ENCODE data around the gene TMEM63A. TPM values are rescaled to one million over a fixed set of nuclear protein-coding genes. Genes with fewer than 3 reads are reported as not detected.

TMEM63A gene
- total RNA-seq, 1 experiment from 2014 or later, result 47.5 TPM

DNA sequence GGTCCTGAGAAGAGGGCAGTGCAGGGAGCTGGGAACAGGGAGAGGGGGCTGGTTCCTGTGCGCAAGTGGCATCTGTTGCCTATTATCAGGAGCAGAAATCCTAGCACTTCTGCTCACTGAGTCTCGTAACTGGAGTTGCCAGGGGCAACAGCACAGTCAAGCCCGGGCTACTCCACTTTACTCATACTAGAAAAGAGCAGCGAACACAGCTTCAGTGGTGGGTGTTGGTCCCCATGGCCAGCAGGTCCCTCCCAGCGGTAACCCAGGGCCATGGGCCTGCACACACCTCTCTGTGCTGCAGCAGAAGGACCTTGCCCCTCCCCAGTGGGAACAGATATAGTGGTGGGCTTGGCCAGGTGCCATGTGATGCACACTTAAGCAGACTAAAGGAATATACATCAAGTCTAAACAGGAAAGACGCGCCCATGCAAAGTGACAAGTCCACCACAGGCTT, 33.4 kb upstream of the TMEM63A start:
- Histone ChIP-seq H3K4me2 (ENCODE audit: low read length) (no peak overlapping the region), H3F3A (ENCODE audit: low read length, unreplicated experiment) (no peaks in the 10 kb centered on the region), H3K27ac (ENCODE audit: low read length) (no peak overlapping the region), H3K36me3 (ENCODE audit: low read depth, low read length) (peaks cover 11% of the 10 kb centered on the region; the same call in 1 of the 2 replicates), H3K27me3 (ENCODE audit: low read length) (no peaks in the 10 kb centered on the region), H3K4me3 (ENCODE audit: low read length) (no peak overlapping the region), H3K9ac (ENCODE audit: low read length) (no peak overlapping the region), H3K4me1 (ENCODE audit: insufficient read depth, low read length) (peaks cover 13% of the 10 kb centered on the region), H3K9me3 (ENCODE audit: low read length) (no peaks in the 10 kb centered on the region), H2AFZ (ENCODE audit: low read length) (no peak overlapping the region), H4K20me1 (ENCODE audit: low read length) (no peaks in the 10 kb centered on the region), H3K9me2 (replicated peaks; ENCODE audit: low read length) (no peaks in the 10 kb centered on the region), H3K79me2 (ENCODE audit: low read length) (no peaks in the 10 kb centered on the region)
- ChIA-PET POLR2A (ENCODE audit: unreplicated experiment) (no interaction called here), CTCF (no interaction called here)
- no TSS peak for BruUV-seq (replicated peaks)
- ATAC-seq, result no peak
- intact Hi-C loops (cut with micrococcal nuclease), result no loop called here
- DNase-seq, result no peak
- TF ChIP-seq EZH2 (IDR thresholded peaks at IDR 0.05; ENCODE audit: low read length, unreplicated experiment) (no peak), CTCF (conservative IDR thresholded peaks at IDR 0.05; ENCODE audit: low read depth, low read length) (no peak), EZH2phosphoT487 (IDR thresholded peaks at IDR 0.05; ENCODE audit: borderline replicate concordance, low read length) (no peak)

GRCh38 chr1:225914947-225915346, 32.8 kb upstream of the TMEM63A start:
- POLR2A ChIA-PET (ENCODE audit: unreplicated experiment), result no interaction called here
- no peaks in the 10 kb centered on the region for H3K9me2 ChIP-seq (replicated peaks; ENCODE audit: low read length)
- H3K27ac ChIP-seq (ENCODE audit: low read length), result no peak overlapping the region
- no peaks in the 10 kb centered on the region for H4K20me1 ChIP-seq (ENCODE audit: low read length)
- intact Hi-C loops (cut with micrococcal nuclease), result no loop called here
- CTCF ChIA-PET, result no interaction called here
- H3K36me3 ChIP-seq (ENCODE audit: low read depth, low read length), result peaks cover 11% of the 10 kb centered on the region; the same call in 1 of the 2 replicates
- no TSS peak for BruUV-seq (replicated peaks)
- no peak for DNase-seq
- no peaks in the 10 kb centered on the region for H3F3A ChIP-seq (ENCODE audit: low read length, unreplicated experiment)
- peaks cover 7% of the 10 kb centered on the region for H3K4me1 ChIP-seq (ENCODE audit: insufficient read depth, low read length)
- no peak overlapping the region for H3K4me3 ChIP-seq (ENCODE audit: low read length)
- H2AFZ ChIP-seq (ENCODE audit: low read length), result no peak overlapping the region
- TF ChIP-seq CTCF (conservative IDR thresholded peaks at IDR 0.05; ENCODE audit: low read depth, low read length) (no peak), EZH2phosphoT487 (IDR thresholded peaks at IDR 0.05; ENCODE audit: borderline replicate concordance, low read length) (no peak), EZH2 (IDR thresholded peaks at IDR 0.05; ENCODE audit: low read length, unreplicated experiment) (no peak)
- no peak overlapping the region for H3K4me2 ChIP-seq (ENCODE audit: low read length)
- ATAC-seq, result no peak
- no peaks in the 10 kb centered on the region for H3K27me3 ChIP-seq (ENCODE audit: low read length)
- H3K79me2 ChIP-seq (ENCODE audit: low read length), result no peaks in the 10 kb centered on the region
- no peak overlapping the region for H3K9ac ChIP-seq (ENCODE audit: low read length)
- H3K9me3 ChIP-seq (ENCODE audit: low read length), result no peaks in the 10 kb centered on the region

- Histone ChIP-seq H4K20me1 (ENCODE audit: low read length) (no peaks in the 10 kb centered on the region), H3K36me3 (ENCODE audit: low read depth, low read length) (peaks cover 11% of the 10 kb centered on the region; the same call in 1 of the 2 replicates)
Measured at GRCh38 chr1:225914391-225914790, 32.2 kb upstream of the TMEM63A start.

More at GRCh38 chr1:225914391-225914790, 32.2 kb upstream of the TMEM63A start:
- no peak overlapping the region for H2AFZ ChIP-seq (ENCODE audit: low read length)
- H3K27me3 ChIP-seq (ENCODE audit: low read length), result no peaks in the 10 kb centered on the region
- no peak for ATAC-seq
- BruUV-seq (replicated peaks), result no TSS peak
- H3K9me3 ChIP-seq (ENCODE audit: low read length), result no peaks in the 10 kb centered on the region
- POLR2A ChIA-PET (ENCODE audit: unreplicated experiment), result no interaction called here
- H3K4me1 ChIP-seq (ENCODE audit: insufficient read depth, low read length), result peaks cover 1% of the 10 kb centered on the region
- H3K4me2 ChIP-seq (ENCODE audit: low read length), result no peak overlapping the region
- H3K27ac ChIP-seq (ENCODE audit: low read length), result no peak overlapping the region
- no peak overlapping the region for H3K9ac ChIP-seq (ENCODE audit: low read length)
- no peak overlapping the region for H3K4me3 ChIP-seq (ENCODE audit: low read length)
- no peak for DNase-seq
- CTCF ChIA-PET, result no interaction called here
- H3K79me2 ChIP-seq (ENCODE audit: low read length), result no peaks in the 10 kb centered on the region
- TF ChIP-seq EZH2 (IDR thresholded peaks at IDR 0.05; ENCODE audit: low read length, unreplicated experiment) (no peak), CTCF (conservative IDR thresholded peaks at IDR 0.05; ENCODE audit: low read depth, low read length) (no peak), EZH2phosphoT487 (IDR thresholded peaks at IDR 0.05; ENCODE audit: borderline replicate concordance, low read length) (no peak)
- H3K9me2 ChIP-seq (replicated peaks; ENCODE audit: low read length), result no peaks in the 10 kb centered on the region
- H3F3A ChIP-seq (ENCODE audit: low read length, unreplicated experiment), result no peaks in the 10 kb centered on the region
- intact Hi-C loops (cut with micrococcal nuclease), result no loop called here
